ENCODE results near the gene MUC13.

- TF ChIP-seq POLR2AphosphoS5 (IDR thresholded peaks at IDR 0.05; ENCODE audit: borderline replicate concordance, low read depth, low read length) (no peak), EZH2 (IDR thresholded peaks at IDR 0.05) (no peak)
Measured at GRCh38 chr3:124962403-124962940, 27.9 kb upstream of the MUC13 start.

Measured in SK-N-MC (cell line).